Adrenal gland (tissue), 5 donors: ENCODE data around the gene HACL1.

Source experiments
- CTCF ChIP-seq, 6 experiments: fragments of 450-650 bp in 4 of 6; fragments of 200-600 bp in 2 of 6; sonication (generic) in 1 of 6; IDR thresholded peaks; 1 replicate in 5 of 6; 2 replicates in 1 of 6; pipeline versions ENCODE4 v1.5.1 to v1.8.0; 2016 to 2021; ENCODE audit warnings: antibody characterized with exemption in 6 of 6, mild to moderate bottlenecking in 2 of 6, moderate library complexity in 1 of 6
- POLR2A ChIP-seq, 2 donors: fragments of 450-650 bp; IDR thresholded peaks; one replicate each; pipeline ENCODE4 v1.6.1; 2017; ENCODE audit warnings: antibody characterized with exemption in 2 of 2, mild to moderate bottlenecking in 2 of 2, moderate library complexity in 1 of 2
- donor health status: DM: no; HTN: no; CAD: no.

GRCh38 chr3:15645246-15645645 is 43.9 kb upstream of the HACL1 start:
- TF ChIP-seq CTCF (IDR thresholded peaks at IDR 0.05) (no peak), POLR2A (IDR thresholded peaks at IDR 0.05) (no peak)
